LNCAP (cell line): ENCODE measurements around the gene CLN6.

Experiments
- TF ChIP-seq, protein P1 (sequence below): fragments of 450-650 bp; IDR thresholded peaks from 2 replicates; pipeline ENCODE4 v1.5.1; 2017; ENCODE audit warnings: mild to moderate bottlenecking

The CLN6 gene

DNA sequence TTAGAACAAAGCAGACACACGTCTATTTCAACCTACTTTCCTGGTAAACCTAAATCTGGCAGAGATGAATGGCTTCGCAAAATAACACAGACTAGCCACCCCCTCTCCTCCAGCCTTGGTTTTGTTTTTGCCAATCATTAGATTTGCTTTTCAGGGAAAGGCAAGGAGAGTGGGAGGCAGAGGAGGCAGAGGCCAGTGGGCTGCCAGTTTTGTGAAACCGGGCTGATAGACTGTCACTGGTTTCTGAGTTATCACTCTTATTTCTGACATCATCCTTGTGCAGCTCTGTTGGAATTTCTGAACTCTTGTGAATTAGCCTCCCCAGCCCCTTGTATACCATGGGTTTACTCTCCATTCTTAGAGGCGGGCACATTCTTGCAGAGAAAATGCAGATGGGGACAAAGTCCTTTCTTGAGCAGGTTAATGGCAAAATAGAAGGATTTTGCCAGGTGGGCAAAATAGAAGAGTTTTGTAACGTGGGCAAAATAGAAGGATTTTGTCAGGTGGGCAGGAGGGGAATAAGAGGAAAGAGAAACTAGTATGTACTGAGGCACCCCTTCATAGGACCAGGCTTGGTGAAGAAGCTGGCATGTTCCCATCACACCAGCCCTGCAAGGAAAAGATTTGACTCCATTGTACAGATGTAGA, 44.8 kb upstream of the CLN6 start:
- TF ChIP-seq, protein P1, sequence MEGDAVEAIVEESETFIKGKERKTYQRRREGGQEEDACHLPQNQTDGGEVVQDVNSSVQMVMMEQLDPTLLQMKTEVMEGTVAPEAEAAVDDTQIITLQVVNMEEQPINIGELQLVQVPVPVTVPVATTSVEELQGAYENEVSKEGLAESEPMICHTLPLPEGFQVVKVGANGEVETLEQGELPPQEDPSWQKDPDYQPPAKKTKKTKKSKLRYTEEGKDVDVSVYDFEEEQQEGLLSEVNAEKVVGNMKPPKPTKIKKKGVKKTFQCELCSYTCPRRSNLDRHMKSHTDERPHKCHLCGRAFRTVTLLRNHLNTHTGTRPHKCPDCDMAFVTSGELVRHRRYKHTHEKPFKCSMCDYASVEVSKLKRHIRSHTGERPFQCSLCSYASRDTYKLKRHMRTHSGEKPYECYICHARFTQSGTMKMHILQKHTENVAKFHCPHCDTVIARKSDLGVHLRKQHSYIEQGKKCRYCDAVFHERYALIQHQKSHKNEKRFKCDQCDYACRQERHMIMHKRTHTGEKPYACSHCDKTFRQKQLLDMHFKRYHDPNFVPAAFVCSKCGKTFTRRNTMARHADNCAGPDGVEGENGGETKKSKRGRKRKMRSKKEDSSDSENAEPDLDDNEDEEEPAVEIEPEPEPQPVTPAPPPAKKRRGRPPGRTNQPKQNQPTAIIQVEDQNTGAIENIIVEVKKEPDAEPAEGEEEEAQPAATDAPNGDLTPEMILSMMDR = no peak

DNA sequence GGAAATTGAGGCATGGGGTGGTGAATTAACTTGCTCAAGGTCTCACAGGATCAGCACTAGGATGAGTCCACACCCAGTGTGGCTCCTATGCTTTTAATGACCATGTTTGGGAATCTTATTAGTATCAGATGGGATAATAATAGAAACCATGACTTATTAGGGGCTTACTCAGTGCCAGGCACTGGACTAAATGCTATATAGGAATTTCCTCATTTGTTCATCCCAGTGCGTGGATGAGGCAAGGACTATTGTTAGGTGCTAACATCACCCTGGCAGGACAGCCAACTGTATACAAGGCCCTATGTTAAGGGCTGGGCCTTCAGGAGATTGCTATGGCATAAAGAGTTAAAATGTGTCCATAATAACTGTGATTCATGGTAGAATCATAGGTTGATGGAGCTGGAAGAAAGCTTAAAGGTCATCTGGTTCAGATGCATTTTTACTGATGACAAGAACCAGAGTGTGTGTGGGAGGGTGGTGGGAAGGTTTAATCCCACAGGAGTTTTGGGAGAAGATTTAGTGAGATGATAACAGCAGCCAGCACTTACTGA, 43.3 kb upstream of the CLN6 start:
- TF ChIP-seq, protein P1 = no peak

DNA sequence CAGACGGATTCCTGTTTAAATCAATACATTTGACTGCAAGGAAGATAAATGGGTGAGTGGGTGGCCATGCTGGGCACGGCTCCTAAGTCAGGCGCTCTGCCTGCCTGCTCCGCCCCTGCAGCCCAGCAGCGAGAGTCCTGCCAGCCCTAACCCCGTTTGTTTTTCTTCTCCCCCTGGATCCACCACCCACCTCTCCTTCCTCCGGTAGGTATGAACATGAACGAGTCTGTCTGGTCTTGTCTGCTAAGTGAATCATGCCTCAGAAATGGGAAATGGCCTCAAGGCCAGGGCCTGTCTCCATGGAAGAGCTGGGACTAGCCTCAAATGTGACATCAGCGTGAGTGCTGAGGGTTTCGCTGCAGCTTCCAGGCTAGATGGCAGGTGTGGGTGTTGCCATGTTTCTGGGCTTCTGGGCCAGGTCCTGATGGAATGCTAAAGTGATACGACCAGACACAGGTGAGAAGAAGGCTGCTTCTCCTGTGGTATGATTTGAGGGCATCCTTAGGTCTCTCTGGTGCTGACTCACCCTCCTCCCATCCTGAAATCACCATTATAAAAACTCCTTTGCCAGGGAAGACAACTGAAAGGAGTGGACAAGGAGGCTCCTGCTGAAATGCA, 42.4 kb upstream of the CLN6 start:
- TF ChIP-seq, protein P1 = no peak

DNA sequence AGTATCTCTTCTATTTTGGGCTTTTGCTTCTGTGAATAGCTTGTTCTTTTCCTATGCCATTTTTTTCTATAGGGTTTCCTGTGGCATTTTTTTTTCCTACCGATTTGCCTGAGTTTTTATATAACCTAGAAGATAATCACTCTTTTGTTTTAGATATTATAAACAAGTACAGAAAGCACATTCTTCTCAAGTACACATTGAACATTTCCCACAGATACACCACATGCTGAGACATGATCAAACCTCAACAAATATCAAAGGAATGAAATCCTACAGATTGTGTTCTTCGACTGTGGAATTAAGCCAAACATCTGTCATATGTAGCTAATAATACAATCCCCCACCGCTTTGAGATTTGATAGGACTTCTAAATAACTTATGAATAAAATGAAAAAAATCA, 38.9 kb upstream of the CLN6 start:
- TF ChIP-seq, protein P1 = no peak

DNA sequence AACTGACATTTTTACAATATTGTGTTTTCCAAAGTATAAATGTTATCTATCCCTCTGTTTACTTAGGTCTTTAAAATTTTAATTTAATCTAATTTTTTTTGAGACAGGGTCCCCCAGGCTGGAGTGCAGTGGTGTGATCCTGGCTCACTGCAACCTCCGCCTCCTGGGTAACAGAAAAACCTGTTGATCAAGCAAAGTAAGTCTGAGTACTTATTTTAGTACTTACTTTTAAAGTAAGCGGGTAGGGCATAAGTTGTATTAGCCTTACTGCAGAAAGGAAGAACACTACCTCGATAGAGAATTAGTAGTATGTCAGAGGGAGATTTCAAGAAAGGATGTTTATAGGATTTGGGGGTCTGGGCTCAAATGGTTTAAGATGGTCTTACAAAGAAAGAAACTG, 36.1 kb upstream of the CLN6 start:
- TF ChIP-seq, protein P1 = no peak

DNA sequence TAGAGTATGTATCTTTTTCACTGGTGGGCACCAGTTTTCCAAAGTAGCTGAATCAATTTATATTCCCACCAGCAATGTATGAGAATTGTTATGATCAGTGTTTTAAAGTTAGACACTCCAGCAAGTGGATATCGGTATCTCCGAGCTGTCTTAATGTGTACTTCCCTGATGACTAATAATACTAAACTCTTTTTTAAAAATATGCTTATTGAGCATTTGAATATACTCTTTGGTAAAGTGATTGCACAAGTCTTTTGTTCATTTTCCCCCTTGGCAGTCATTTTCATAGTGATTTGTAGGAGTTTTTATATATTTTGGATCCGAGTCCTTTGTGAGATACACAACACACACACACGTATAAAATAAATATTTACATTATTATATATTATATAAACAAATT, 35.6 kb upstream of the CLN6 start:
- TF ChIP-seq, protein P1 = no peak

DNA sequence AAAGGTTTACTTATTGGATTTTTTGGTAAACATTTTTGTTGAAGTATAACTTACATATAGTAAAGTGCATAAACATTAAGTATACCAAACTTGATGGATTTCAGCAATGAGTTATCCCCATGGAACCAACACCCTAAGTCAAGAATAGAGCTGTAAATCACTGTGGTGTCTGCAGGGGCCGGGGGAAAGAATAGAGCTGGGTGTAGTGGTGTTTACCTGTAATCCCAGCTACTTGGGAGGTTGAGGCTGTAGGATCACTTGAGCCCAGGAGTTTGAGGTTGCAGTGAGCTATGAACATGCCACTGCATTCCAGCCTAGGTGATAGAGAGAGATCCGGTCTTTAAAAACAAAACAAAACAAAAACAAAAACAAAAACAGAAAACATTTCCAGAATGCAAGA, 34.8 kb upstream of the CLN6 start:
- TF ChIP-seq, protein P1 = no peak
